Lower leg skin (tissue), 4 donors: ENCODE data around the gene ZNF442. TPM values are rescaled to one million over a fixed set of nuclear protein-coding genes. Genes with fewer than 3 reads are reported as not detected.
"Not testable (repeated sequence)": the region's sequence is repeated elsewhere in the genome, so short reads cannot be mapped to it uniquely, and the experiment has no call there.

Experiments
- DNase-seq, 2 donors: peaks; one replicate each; pipeline ENCODE4 v3.0.0-alpha.2; 2019; ENCODE audit warnings: low spot score in 2 of 2
- H3K4me3 ChIP-seq: fragments of 200-600 bp; sonication (generic); 2 replicates; pipeline ENCODE4 v1.5.1; 2017; ENCODE audit warnings: mild to moderate bottlenecking, low read depth; ENCODE audit not compliant: poor library complexity, severe bottlenecking
- POLR2A ChIP-seq, 2 donors: fragments of 450-650 bp; IDR thresholded peaks; one replicate each; pipeline ENCODE4 v1.6.1; 2016 to 2017; ENCODE audit warnings: antibody characterized with exemption in 2 of 2, mild to moderate bottlenecking in 1 of 2, moderate library complexity in 1 of 2
- WGBS, 2 donors: methylation state at CpG; one replicate each; pipeline ENCODE4 v1.1.5; 2018; 5-methylcytosine and 5-hydroxymethylcytosine counted together
- intact Hi-C: fragments of 100-400 bp; cut with DNase I; formaldehyde crosslinking; loops from one replicate; pipeline ENCODE4 v1.15.0; 2023; ENCODE audit warnings: low total_unique reads
- total RNA-seq, 4 donors: library from RNA; depleted of rRNA; stranded (reverse); fragments of >200 nt; gene quantifications; one replicate each; pipeline ENCODE4 v1.1.0, GENCODE V29; 2016
- TF ChIP-seq, protein P1 (sequence below), 3 donors: fragments of 450-650 bp; IDR thresholded peaks; one replicate each; pipeline ENCODE4 v1.5.1; 2016; ENCODE audit warnings: antibody characterized with exemption in 3 of 3, mild to moderate bottlenecking in 3 of 3, moderate library complexity in 2 of 3

The ZNF442 gene
- total RNA-seq, 4 donors from 2014 or later = 1.3 to 3.0 (median 1.8) TPM

DNA sequence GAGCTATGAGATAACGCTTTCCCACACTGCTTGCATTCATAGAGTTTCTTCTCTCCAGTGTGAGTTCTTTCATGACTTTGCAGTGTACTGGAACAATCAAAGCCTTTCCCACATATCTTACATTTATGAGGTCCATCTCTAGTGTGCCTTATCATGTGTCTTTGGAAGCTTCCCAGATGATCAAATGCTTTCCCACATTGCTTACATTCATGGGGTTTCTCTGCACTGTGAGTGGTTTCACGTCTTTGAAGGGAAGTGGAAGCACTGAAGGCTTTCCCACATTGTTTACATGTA, 14.9 kb upstream of the ZNF442 start:
- no peak overlapping the region for H3K4me3 ChIP-seq
- 90 to 94% methylated on average over 2 of the region's 2 CpGs for WGBS, 2 donors
- TF ChIP-seq POLR2A (IDR thresholded peaks at IDR 0.05) = no peak
- TF ChIP-seq, protein P1, sequence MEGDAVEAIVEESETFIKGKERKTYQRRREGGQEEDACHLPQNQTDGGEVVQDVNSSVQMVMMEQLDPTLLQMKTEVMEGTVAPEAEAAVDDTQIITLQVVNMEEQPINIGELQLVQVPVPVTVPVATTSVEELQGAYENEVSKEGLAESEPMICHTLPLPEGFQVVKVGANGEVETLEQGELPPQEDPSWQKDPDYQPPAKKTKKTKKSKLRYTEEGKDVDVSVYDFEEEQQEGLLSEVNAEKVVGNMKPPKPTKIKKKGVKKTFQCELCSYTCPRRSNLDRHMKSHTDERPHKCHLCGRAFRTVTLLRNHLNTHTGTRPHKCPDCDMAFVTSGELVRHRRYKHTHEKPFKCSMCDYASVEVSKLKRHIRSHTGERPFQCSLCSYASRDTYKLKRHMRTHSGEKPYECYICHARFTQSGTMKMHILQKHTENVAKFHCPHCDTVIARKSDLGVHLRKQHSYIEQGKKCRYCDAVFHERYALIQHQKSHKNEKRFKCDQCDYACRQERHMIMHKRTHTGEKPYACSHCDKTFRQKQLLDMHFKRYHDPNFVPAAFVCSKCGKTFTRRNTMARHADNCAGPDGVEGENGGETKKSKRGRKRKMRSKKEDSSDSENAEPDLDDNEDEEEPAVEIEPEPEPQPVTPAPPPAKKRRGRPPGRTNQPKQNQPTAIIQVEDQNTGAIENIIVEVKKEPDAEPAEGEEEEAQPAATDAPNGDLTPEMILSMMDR (IDR thresholded peaks at IDR 0.05) = no peak
- intact Hi-C loops = no loop called here
- no peak for DNase-seq

DNA sequence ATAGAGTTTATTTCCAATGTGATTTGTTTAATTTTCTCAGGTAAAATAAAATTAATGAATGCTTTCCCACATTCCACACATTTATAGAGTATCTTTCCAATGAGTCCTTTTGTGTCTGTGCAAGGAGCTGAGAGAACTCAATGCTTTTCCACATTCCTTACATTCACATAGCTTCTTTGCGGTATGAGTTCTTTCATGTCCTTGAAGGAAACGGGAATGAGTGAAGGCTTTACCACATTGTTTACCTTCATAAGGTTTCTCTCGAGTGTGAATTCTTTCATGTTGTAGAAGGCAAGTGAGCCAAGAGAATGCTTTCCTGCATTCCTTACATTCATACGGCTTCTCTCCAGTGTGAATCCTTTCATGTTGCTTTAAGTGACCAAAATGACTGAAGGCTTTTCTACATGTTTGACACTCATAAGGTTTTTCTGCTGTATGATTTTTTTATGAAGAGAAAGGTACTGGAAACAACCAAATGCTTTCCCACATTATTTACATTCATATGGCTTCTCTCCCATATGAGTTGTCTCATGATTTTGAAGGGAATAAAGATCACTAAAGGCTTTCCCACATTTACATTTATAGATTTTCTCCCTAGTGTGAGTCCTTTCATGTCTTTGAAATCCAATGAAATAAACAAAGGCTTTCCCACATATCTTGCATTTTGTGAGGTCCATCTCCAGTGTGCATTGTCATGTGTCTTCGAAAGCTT, 14.4 kb upstream of the ZNF442 start:
- intact Hi-C loops = no loop called here
- no peak for DNase-seq
- TF ChIP-seq, protein P1 (IDR thresholded peaks at IDR 0.05) = no peak
- no peak for TF ChIP-seq POLR2A (IDR thresholded peaks at IDR 0.05)
- no peak overlapping the region for H3K4me3 ChIP-seq
- 81 to 87% methylated on average over 5 of the region's 5 CpGs for WGBS, 2 donors

DNA sequence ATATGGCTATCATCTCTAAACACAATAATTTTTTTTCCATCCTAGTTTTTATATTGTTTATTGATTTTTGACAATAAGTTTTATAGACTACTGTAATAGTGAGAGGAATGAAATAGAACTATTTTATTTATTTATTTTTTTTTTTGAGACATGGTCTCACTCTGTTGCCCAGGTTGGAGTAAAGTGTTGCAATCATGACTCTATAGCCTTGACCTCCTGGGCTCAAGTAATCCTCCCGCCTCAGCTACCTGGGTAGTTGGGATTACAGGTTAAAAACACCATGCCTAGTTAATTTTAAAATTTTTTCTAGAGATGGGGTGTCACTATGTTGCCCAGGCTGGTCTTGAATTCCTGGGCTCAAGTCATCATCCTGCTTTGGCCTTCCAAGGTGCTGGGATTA, 8.5 kb upstream of the ZNF442 start:
- TF ChIP-seq POLR2A (IDR thresholded peaks at IDR 0.05) = no peak
- TF ChIP-seq, protein P1 (IDR thresholded peaks at IDR 0.05) = no peak
- H3K4me3 ChIP-seq = no peak overlapping the region
- WGBS, 2 donors = 96 to 100% methylated on average over 1 of the region's 1 CpG
- DNase-seq = no peak
- intact Hi-C loops = no loop called here

DNA sequence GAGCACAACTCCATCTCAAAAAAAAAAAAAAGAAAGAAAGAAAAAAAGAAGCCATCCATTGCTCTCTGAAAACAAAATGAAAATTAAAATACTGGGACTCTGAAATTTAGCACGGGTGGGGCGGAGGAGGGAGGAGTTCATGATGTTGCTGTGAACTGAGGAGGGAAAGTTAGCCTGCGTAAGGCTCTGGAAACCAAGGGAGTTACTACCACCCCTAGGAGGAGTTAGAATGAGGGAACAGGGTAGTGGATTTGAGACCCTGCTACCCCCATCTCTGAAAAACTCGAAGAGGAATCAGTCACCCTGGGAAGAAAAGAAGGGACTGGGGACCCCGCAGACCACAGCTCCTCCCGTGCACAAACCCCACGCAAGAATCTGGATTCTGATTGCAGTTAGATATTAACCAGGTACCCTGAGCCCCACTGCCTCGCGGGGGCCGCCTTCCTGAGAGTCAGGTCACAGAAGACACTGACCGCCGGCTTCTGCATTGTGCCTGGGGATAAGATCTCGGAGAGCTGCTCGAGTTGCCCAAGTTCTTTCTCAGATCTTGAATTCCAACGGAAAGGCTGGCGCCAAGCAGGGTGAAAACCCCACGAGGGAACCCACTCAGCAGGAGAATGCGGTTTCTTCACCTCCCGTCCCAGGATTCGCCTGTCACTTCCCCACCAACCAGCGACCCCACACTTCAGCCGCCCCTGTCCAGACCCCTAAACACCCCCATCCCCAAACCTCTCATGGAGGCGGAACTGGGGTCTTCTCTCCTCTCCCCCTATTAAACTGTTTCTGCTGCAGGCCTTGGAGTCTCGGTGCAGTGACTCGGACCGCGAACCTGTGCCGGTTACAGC, 870 bp downstream of the ZNF442 start:
- intact Hi-C loops = no loop called here
- TF ChIP-seq, protein P1 (IDR thresholded peaks at IDR 0.05) = no peak
- no peak for TF ChIP-seq POLR2A (IDR thresholded peaks at IDR 0.05)
- peak; percentile 17 to 87 for DNase-seq
- H3K4me3 ChIP-seq = peak overlapping the region; percentile 60
- 4 to 5% methylated on average over 28 of the region's 28 CpGs for WGBS, 2 donors

DNA sequence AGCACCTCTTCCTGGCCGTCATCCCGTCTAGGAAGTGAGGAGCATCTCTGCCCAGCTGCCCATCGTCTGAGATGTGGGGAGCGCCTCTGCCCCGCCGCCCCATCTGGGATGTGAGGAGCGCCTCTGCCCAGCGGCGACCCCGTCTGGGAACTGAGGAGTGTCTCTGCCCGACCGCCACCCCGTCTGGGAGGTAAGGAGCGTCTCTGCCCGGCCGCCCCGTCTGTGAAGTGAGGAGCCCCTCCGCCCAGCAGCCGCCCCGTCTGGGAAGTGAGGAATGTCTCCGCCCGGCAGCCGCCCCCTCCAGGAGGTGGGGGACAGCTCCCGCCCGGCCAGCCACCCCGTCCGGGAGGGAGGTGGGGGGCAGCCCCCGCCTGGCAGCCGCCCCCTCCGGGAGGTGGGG, 3.2 kb downstream of the ZNF442 start:
- intact Hi-C loops, H3K4me3 ChIP-seq, DNase-seq: not testable (repeated sequence)
- WGBS, 2 donors = 94 to 96% methylated on average over 16 to 27 of the region's 30 CpGs

DNA sequence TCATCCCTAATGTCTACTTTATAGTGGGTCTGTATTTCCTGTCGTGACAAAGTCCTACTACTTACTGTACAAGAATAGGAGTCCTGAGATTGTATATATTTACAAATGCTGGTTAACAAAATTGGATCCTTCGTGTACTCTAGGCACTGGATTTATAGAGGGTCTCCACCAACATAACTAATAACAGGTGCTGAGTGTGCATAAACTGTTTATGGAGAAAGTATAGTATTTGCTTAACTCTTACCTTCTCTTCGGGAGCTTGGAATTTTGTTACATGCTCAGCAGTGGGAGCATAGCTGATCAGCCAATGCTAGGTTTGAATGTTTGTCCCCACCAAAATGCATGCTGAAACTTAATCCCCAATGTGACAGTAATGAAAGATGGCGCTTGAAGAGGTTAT, 12.1 kb downstream of the ZNF442 start:
- TF ChIP-seq POLR2A (IDR thresholded peaks at IDR 0.05) = no peak
- TF ChIP-seq, protein P1 (IDR thresholded peaks at IDR 0.05) = no peak
- 91 to 93% methylated on average over 4 of the region's 4 CpGs for WGBS, 2 donors
- no peak overlapping the region for H3K4me3 ChIP-seq
- no peak for DNase-seq
- intact Hi-C loops = no loop called here
